ENCODE results near the gene ATG10. TPM values are rescaled to one million over a fixed set of nuclear protein-coding genes. Genes with fewer than 3 reads are reported as not detected.
"Not testable (repeated sequence)": the region's sequence is repeated elsewhere in the genome, so short reads cannot be mapped to it uniquely, and the experiment has no call there.

ATG10 gene
- total RNA-seq, 4 donors from 2014 or later, result 8.4 to 10.6 TPM; not detected in 2

DNA sequence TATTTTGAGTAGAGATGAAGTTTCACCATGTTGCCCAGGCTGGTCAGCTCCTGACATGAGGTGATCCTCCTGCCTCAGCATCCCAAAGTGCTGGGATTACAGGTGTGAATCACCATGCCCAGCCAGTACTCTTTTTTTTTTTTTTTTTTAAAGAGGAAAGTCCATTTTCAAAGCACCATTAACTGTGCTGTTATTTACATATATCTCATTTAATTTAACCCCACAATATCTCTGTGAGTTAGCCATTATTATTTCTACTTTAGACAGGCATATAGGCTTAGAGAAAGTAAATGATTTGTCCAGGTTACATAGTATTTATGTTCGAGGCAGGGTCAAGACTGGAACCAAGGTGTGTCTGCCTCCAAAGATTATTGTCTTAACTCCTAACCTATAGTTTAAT lies 50.7 kb downstream of the ATG10 start:
- Histone ChIP-seq H3K36me3 (no peaks in the 10 kb centered on the region), H3K9me3 (no peaks in the 10 kb centered on the region), H3K4me3 (no peak overlapping the region), H3K4me1 (peaks cover 0 to 4% (median 0%) of the 10 kb centered on the region in 4 donors), H3K27ac (no peak overlapping the region), H3K27me3 (no peaks in the 10 kb centered on the region)
- intact Hi-C loops (cut with DNase I; ENCODE audit: low total_unique reads) (no loop called here), in situ Hi-C loops (cut with MboI; ENCODE audit: low pct_ligation_motif_present in 1 of 4, low pct_unique_long_range_greater_than_20kb in 1 of 4, low sequenced_read_pairs in 3 of 4) (no loop called here)
- WGBS, 2 donors (ENCODE audit: low coverage in 1 of 2), result 87 to 90% methylated on average over 1 of the region's 1 CpG
- TF ChIP-seq EP300 (IDR thresholded peaks at IDR 0.05; ENCODE audit: low read depth) (no peak), POLR2AphosphoS5 (IDR thresholded peaks at IDR 0.05) (no peak), POLR2A (IDR thresholded peaks at IDR 0.05) (no peak)
- TF ChIP-seq, protein P1, sequence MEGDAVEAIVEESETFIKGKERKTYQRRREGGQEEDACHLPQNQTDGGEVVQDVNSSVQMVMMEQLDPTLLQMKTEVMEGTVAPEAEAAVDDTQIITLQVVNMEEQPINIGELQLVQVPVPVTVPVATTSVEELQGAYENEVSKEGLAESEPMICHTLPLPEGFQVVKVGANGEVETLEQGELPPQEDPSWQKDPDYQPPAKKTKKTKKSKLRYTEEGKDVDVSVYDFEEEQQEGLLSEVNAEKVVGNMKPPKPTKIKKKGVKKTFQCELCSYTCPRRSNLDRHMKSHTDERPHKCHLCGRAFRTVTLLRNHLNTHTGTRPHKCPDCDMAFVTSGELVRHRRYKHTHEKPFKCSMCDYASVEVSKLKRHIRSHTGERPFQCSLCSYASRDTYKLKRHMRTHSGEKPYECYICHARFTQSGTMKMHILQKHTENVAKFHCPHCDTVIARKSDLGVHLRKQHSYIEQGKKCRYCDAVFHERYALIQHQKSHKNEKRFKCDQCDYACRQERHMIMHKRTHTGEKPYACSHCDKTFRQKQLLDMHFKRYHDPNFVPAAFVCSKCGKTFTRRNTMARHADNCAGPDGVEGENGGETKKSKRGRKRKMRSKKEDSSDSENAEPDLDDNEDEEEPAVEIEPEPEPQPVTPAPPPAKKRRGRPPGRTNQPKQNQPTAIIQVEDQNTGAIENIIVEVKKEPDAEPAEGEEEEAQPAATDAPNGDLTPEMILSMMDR (IDR thresholded peaks at IDR 0.05), result no peak
- no peak for DNase-seq

DNA sequence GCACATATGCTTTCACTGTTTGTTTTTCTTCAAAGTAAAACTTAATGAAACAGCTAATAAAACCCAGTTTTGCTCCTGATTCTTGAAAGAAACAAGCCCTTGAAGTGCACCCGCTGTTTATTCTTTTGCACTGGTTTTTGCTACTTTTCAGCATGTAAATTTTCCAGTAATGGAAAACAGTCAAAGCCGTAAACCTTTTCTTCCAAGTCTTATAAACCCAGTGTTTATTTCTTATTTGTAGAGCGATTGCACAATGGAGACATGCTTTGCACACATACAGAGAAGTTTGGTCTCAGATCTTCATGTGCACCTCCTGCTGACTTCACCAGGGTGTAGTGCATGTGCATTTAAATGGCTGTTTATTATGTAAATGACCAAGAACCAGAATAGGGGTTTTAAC lies 51.8 kb downstream of the ATG10 start:
- Histone ChIP-seq H3K9me3 (no peaks in the 10 kb centered on the region), H3K36me3 (no peaks in the 10 kb centered on the region), H3K27me3 (no peaks in the 10 kb centered on the region), H3K27ac (no peak overlapping the region), H3K4me3 (no peak overlapping the region), H3K4me1 (peaks cover 0 to under 1% (median 0%) of the 10 kb centered on the region in 4 donors)
- in situ Hi-C loops (cut with MboI; ENCODE audit: low pct_ligation_motif_present in 1 of 4, low pct_unique_long_range_greater_than_20kb in 1 of 4, low sequenced_read_pairs in 3 of 4) (no loop called here), intact Hi-C loops (cut with DNase I; ENCODE audit: low total_unique reads) (no loop called here)
- WGBS, 2 donors (ENCODE audit: low coverage in 1 of 2), result 67 to 75% methylated on average over 3 of the region's 3 CpGs
- DNase-seq, result no peak
- TF ChIP-seq, protein P1 (IDR thresholded peaks at IDR 0.05), result no peak
- TF ChIP-seq POLR2AphosphoS5 (IDR thresholded peaks at IDR 0.05), result no peak
- TF ChIP-seq POLR2A (IDR thresholded peaks at IDR 0.05), result no peak
- no peak for TF ChIP-seq EP300 (IDR thresholded peaks at IDR 0.05; ENCODE audit: low read depth)

DNA sequence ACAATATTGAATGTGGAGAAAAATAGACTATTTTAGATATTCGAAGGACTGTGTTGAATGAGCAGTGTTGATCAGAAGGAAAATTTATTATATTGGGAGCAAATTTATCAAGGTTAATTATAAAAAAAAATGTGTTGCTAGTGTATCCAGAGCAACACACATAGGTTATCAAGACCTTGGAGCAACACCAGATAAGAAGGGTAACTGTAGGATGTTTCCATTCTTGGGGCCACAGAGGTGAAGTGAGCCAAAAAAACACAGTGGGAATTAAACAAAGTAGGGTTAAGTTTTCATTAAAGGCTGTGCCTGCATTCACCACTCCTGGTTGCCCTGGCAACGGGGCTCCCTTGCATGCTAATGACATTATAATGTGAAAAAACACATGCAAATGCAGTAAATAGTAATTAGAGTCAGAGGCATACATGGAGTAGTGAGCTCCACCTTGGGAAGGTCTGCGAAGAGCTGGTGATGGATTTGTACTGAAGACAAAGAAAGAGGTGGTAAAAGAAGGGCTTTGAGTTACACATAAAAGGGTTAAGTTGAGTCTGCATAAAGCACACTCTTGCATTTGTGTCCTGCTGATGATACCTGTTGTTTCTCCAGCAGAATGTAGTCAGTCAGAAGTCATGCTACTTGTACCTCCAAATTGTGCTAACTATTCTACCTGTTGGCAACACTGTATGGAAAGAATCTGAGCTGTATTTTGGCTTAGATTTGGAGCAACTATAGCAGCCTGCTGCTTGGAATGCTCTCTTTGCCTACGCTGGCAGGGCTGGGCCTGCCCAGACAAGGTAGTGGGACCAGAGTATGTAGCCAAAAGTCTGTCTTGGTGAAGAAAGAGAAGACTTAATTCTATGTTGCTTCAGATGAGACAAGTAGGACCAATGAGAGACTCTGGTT lies 59.6 kb downstream of the ATG10 start:
- TF ChIP-seq POLR2AphosphoS5 (IDR thresholded peaks at IDR 0.05), result no peak
- TF ChIP-seq POLR2A (IDR thresholded peaks at IDR 0.05), result no peak
- TF ChIP-seq, protein P1 (IDR thresholded peaks at IDR 0.05), result no peak
- TF ChIP-seq EP300 (IDR thresholded peaks at IDR 0.05; ENCODE audit: low read depth), result no peak

DNA sequence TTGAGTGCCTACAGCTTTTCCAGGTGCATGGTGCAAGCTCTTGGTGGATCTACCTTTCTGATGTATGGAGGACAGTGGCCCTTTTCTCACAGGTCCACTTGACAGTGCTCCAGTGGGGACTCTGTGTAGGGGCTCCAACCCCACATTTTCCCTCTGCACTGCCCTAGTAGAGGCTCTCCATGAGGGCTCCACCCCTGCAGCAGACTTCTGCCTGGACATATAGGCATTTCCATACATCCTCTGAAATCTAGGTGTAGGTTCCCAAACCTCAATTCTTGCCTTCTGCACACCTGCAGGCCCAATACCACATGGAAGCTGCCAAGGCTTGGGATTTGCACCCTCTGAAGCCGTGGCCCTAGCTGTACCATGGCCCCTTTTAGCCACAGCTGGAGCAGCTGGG lies 71.1 kb downstream of the ATG10 start:
- 89% methylated on average over 1 of the region's 1 CpG; no CpG with 5 or more reads in 1 of the 2 donors for WGBS, 2 donors (ENCODE audit: low coverage in 1 of 2)
- H3K36me3 ChIP-seq; H3K4me3 ChIP-seq; DNase-seq; H3K27ac ChIP-seq; in situ Hi-C loops (cut with MboI; ENCODE audit: low pct_ligation_motif_present in 1 of 4, low pct_unique_long_range_greater_than_20kb in 1 of 4, low sequenced_read_pairs in 3 of 4); H3K4me1 ChIP-seq; H3K27me3 ChIP-seq; H3K9me3 ChIP-seq: not testable (repeated sequence)
- intact Hi-C loops (cut with DNase I; ENCODE audit: low total_unique reads), result loop anchor here (5.0 kb wide), 1 partner anchor 1709 kb away; no protein-coding TSS in a partner anchor

More for the DNA sequence above, 59.6 kb downstream of the ATG10 start:
- in situ Hi-C loops (cut with MboI; ENCODE audit: low pct_ligation_motif_present in 1 of 4, low pct_unique_long_range_greater_than_20kb in 1 of 4, low sequenced_read_pairs in 3 of 4), result no loop called here
- H3K4me1 ChIP-seq, result no peaks in the 10 kb centered on the region
- no peaks in the 10 kb centered on the region for H3K36me3 ChIP-seq
- H3K9me3 ChIP-seq, result no peaks in the 10 kb centered on the region
- no peak for DNase-seq
- intact Hi-C loops (cut with DNase I; ENCODE audit: low total_unique reads), result no loop called here
- 81 to 92% methylated on average over 4 of the region's 4 CpGs for WGBS, 2 donors (ENCODE audit: low coverage in 1 of 2)
- H3K27ac ChIP-seq, result no peak overlapping the region
- no peak overlapping the region for H3K4me3 ChIP-seq
- no peaks in the 10 kb centered on the region for H3K27me3 ChIP-seq

All from transverse colon (tissue), 4 donors.